A549 (cell line): ENCODE measurements around the gene SRMS. TPM values are rescaled to one million over a fixed set of nuclear protein-coding genes. Genes with fewer than 3 reads are reported as not detected.

Experiments used
- ATAC-seq, 2 experiments: fragments of 200-7000 bp in 1 of 2; fragments of >200 bp in 1 of 2; cut with Nextera tagmentation in 1 of 2; cut with Tn5 transposase in 1 of 2; 3 replicates each; pipeline versions ENCODE4 v1.8.0 to v1.9.1; 2018 to 2020; ENCODE audit warnings: mild to moderate bottlenecking in 1 of 2, moderate library complexity in 1 of 2
- CTCF ChIA-PET: fragments of 300-600 bp; sonication (Branson Sonifier 250); formaldehyde crosslinking; extraction: SDS; loops from one replicate; lab custom pipeline; 2021; ENCODE audit warnings: antibody characterized with exemption, inconsistent platforms; lab: Yijun Ruan, JAX
- POLR2A ChIA-PET: fragments of 350-600 bp; formaldehyde crosslinking; extraction: SDS; loops from one replicate; lab custom pipeline; 2021; ENCODE audit warnings: antibody characterized with exemption, inconsistent platforms; lab: Yijun Ruan, JAX
- DNase-seq, 2 experiments: peaks; one replicate each; pipeline versions ENCODE4 v3.0.0 to v3.0.0-alpha.2; 2011 to 2016; ENCODE audit warnings: low read depth in 1 of 2, low spot score in 1 of 2
- FAIRE-seq: peaks from 2 replicates; lab custom pipeline; 2011; peaks lifted over from hg19 to GRCh38; lab: Jason Lieb, UNC
- H3K27ac ChIP-seq, 2 experiments: fragments of >200 bp; sonication (Bioruptor Twin); formaldehyde crosslinking; 3 replicates each; pipeline ENCODE4 v1.5.1; 2016 to 2017
- H3K4me1 ChIP-seq: fragments of >200 bp; sonication (Bioruptor Twin); formaldehyde crosslinking; 3 replicates; pipeline ENCODE4 v1.6.1; 2016
- H3K4me2 ChIP-seq: fragments of >200 bp; sonication (Bioruptor Twin); formaldehyde crosslinking; 3 replicates; pipeline ENCODE4 v1.6.1; 2016
- H3K4me3 ChIP-seq: fragments of >200 bp; sonication (Bioruptor Twin); formaldehyde crosslinking; 3 replicates; pipeline ENCODE4 v1.5.1; 2016
- H3K9me3 ChIP-seq: fragments of >200 bp; sonication (Bioruptor Twin); formaldehyde crosslinking; 3 replicates; pipeline ENCODE4 v1.6.1; 2016
- BHLHE40 ChIP-seq: IDR thresholded peaks from 2 replicates; pipeline ENCODE4 v1.6.1; 2012; ENCODE audit warnings: low read depth, low read length, inconsistent platforms
- CBX8 ChIP-seq: fragments of 200-600 bp; sonication (generic); IDR thresholded peaks from 2 replicates; pipeline ENCODE4 v1.6.1; 2016
- CEBPB ChIP-seq, 2 experiments: fragments of >200 bp in 1 of 2; sonication (Bioruptor Twin) in 1 of 2; formaldehyde crosslinking in 1 of 2; IDR thresholded peaks; 2 replicates each; pipeline ENCODE4 v1.6.1; 2012 to 2016
- CHD4 ChIP-seq: fragments of 200-600 bp; sonication (generic); IDR thresholded peaks from 2 replicates; pipeline ENCODE4 v1.6.1; 2016; ENCODE audit warnings: antibody characterized with exemption, mild to moderate bottlenecking, borderline replicate concordance
- ESRRA ChIP-seq: fragments of 150-350 bp; IDR thresholded peaks from 2 replicates; pipeline ENCODE4 v1.6.1; 2014; ENCODE audit warnings: mild to moderate bottlenecking, low read length, borderline replicate concordance
- FOSL2 ChIP-seq, 2 experiments: fragments of 450-650 bp in 1 of 2; fragments of >200 bp in 1 of 2; sonication (Bioruptor Twin) in 1 of 2; formaldehyde crosslinking; IDR thresholded peaks; 2 replicates each; pipeline versions ENCODE4 v1.5.0 to v1.6.1; 2016 to 2020; ENCODE audit warnings: mild to moderate bottlenecking in 1 of 2, moderate library complexity in 1 of 2
- KDM5A ChIP-seq: fragments of 200-600 bp; sonication (generic); IDR thresholded peaks from 2 replicates; pipeline ENCODE4 v1.6.1; 2016; ENCODE audit warnings: antibody characterized with exemption, mild to moderate bottlenecking
- MAFK ChIP-seq: fragments of 450-650 bp; IDR thresholded peaks from 2 replicates; pipeline ENCODE4 v1.6.1; 2014; ENCODE audit not compliant: partially characterized antibody
- NR3C1 ChIP-seq: fragments of >200 bp; sonication (Bioruptor Twin); formaldehyde crosslinking; IDR thresholded peaks from 3 replicates; pipeline ENCODE4 v1.6.1; 2017
- RARB ChIP-seq: fragments of 250-450 bp; sonication (Bioruptor Pico); IDR thresholded peaks from 2 replicates; pipeline ENCODE4 v1.8.0; 2021; ENCODE audit warnings: mild to moderate bottlenecking, moderate library complexity
- RFX5 ChIP-seq: fragments of 450-650 bp; IDR thresholded peaks from 2 replicates; pipeline ENCODE4 v1.7.1; 2014; ENCODE audit warnings: antibody characterized with exemption, mild to moderate bottlenecking, moderate library complexity
- RNF2 ChIP-seq: fragments of 200-600 bp; sonication (generic); IDR thresholded peaks from 2 replicates; pipeline ENCODE4 v1.6.1; 2016; ENCODE audit warnings: low read depth, mild to moderate bottlenecking, antibody characterized with exemption, moderate library complexity, borderline replicate concordance
- SMC3 ChIP-seq: fragments of >200 bp; sonication (Bioruptor Twin); formaldehyde crosslinking; IDR thresholded peaks from 3 replicates; pipeline ENCODE4 v1.6.1; 2018; ENCODE audit warnings: inconsistent platforms
- TFCP2L1 ChIP-seq: fragments of 250-450 bp; sonication (Bioruptor Pico); IDR thresholded peaks from 2 replicates; pipeline ENCODE4 v1.5.0; 2021; ENCODE audit warnings: mild to moderate bottlenecking
- ZFP36 ChIP-seq: fragments of 450-650 bp; IDR thresholded peaks from 2 replicates; pipeline ENCODE4 v1.6.1; 2014; ENCODE audit warnings: borderline replicate concordance; ENCODE audit not compliant: partially characterized antibody
- ZSCAN20 ChIP-seq: fragments of 250-450 bp; sonication (Bioruptor Pico); IDR thresholded peaks from 2 replicates; pipeline ENCODE4 v1.8.0; 2022; ENCODE audit warnings: mild to moderate bottlenecking, moderate library complexity
- WGBS: methylation state at CpG from one replicate; pipeline ENCODE4 v1.1.6; 2017; ENCODE audit errors: missing lambda C conversion rate; 5-methylcytosine and 5-hydroxymethylcytosine counted together
- polyA plus RNA-seq, 4 experiments: library from polyadenylated mRNA; depleted of rRNA in 3 of 4; stranded (reverse); fragments of >200 nt; fragmentation: RNase III in 1 of 4; extraction: RNeasy Plus Mini Kit Qiagen cat#74134 plus additional on column Dnase treatment in 1 of 4; gene quantifications; 2 replicates in 3 of 4; 3 replicates in 1 of 4; pipeline ENCODE4 v1.2.3, GENCODE V29; 2011 to 2017
- TF ChIP-seq, protein P1 (sequence below): IDR thresholded peaks from 2 replicates; pipeline ENCODE4 v1.6.1; 2012; ENCODE audit warnings: low read depth, borderline replicate concordance
- TF ChIP-seq, protein P2 (sequence below): fragments of 150-350 bp; IDR thresholded peaks from 2 replicates; pipeline ENCODE4 v1.6.1; 2014; ENCODE audit warnings: low read depth, mild to moderate bottlenecking, low read length
- TF ChIP-seq, protein P3 (sequence below): fragments of 250-450 bp; sonication (Bioruptor Pico); IDR thresholded peaks from 2 replicates; pipeline ENCODE4 v1.5.0; 2021; ENCODE audit warnings: mild to moderate bottlenecking, moderate library complexity, borderline replicate concordance
- TF ChIP-seq, protein P4 (sequence below): fragments of 250-450 bp; sonication (Bioruptor Pico); IDR thresholded peaks from 2 replicates; pipeline ENCODE4 v1.5.0; 2020; ENCODE audit warnings: low read depth, mild to moderate bottlenecking, moderate library complexity
- TF ChIP-seq, protein P5 (sequence below): fragments of >200 bp; sonication (Bioruptor Twin); formaldehyde crosslinking; IDR thresholded peaks from 3 replicates; pipeline ENCODE4 v1.6.1; 2016
- TF ChIP-seq, protein P6 (sequence below): fragments of >200 bp; sonication (Bioruptor Twin); formaldehyde crosslinking; IDR thresholded peaks from 2 replicates; pipeline ENCODE4 v1.6.1; 2016

Gene SRMS
- polyA plus RNA-seq, 2 of the 4 experiments (the other 2 are of a cell fraction): not detected

DNA sequence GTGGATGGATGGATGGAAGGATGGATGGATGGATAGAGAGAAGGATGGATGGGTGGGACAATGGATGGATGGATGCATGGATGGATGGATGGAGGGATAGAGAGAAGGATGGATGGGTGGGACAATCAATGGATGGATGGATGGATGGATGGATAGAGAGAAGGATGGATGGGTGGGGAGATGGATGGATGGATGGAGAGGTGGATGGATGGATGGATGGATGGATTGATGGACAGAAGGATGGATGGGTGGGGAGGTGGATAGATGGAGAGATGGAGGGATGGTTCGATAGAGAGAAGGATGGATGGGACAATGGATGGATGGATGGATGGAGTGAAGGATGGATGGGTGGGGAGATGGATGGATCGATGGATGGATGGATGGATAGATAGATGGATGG, 55.0 kb downstream of the SRMS start:
- TF ChIP-seq, protein P1, sequence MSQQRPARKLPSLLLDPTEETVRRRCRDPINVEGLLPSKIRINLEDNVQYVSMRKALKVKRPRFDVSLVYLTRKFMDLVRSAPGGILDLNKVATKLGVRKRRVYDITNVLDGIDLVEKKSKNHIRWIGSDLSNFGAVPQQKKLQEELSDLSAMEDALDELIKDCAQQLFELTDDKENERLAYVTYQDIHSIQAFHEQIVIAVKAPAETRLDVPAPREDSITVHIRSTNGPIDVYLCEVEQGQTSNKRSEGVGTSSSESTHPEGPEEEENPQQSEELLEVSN: no peak
- TF ChIP-seq NR3C1: no peak
- TF ChIP-seq, protein P2, sequence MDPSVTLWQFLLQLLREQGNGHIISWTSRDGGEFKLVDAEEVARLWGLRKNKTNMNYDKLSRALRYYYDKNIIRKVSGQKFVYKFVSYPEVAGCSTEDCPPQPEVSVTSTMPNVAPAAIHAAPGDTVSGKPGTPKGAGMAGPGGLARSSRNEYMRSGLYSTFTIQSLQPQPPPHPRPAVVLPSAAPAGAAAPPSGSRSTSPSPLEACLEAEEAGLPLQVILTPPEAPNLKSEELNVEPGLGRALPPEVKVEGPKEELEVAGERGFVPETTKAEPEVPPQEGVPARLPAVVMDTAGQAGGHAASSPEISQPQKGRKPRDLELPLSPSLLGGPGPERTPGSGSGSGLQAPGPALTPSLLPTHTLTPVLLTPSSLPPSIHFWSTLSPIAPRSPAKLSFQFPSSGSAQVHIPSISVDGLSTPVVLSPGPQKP: no peak
- TF ChIP-seq, protein P3, sequence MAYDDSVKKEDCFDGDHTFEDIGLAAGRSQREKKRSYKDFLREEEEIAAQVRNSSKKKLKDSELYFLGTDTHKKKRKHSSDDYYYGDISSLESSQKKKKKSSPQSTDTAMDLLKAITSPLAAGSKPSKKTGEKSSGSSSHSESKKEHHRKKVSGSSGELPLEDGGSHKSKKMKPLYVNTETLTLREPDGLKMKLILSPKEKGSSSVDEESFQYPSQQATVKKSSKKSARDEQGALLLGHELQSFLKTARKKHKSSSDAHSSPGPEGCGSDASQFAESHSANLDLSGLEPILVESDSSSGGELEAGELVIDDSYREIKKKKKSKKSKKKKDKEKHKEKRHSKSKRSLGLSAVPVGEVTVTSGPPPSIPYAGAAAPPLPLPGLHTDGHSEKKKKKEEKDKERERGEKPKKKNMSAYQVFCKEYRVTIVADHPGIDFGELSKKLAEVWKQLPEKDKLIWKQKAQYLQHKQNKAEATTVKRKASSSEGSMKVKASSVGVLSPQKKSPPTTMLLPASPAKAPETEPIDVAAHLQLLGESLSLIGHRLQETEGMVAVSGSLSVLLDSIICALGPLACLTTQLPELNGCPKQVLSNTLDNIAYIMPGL (CRISPR knock-in tag): no peak
- TF ChIP-seq FOSL2 (IDR thresholded peaks at IDR 0.05): no peak
- TF ChIP-seq FOSL2 (CRISPR knock-in tag; IDR thresholded peaks at IDR 0.05): no peak
- no peak for TF ChIP-seq RARB
- TF ChIP-seq ZFP36: no peak
- no peak for TF ChIP-seq ZSCAN20 (CRISPR knock-in tag)
- no peak for TF ChIP-seq MAFK
- no peak for TF ChIP-seq KDM5A
- no peak for TF ChIP-seq RNF2
- TF ChIP-seq RFX5: no peak
- no peak for TF ChIP-seq CBX8
- TF ChIP-seq TFCP2L1 (CRISPR knock-in tag): no peak
- TF ChIP-seq, protein P4, sequence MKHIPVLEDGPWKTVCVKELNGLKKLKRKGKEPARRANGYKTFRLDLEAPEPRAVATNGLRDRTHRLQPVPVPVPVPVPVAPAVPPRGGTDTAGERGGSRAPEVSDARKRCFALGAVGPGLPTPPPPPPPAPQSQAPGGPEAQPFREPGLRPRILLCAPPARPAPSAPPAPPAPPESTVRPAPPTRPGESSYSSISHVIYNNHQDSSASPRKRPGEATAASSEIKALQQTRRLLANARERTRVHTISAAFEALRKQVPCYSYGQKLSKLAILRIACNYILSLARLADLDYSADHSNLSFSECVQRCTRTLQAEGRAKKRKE (CRISPR knock-in tag): no peak
- no peak for TF ChIP-seq CHD4
- no peak for TF ChIP-seq CEBPB (IDR thresholded peaks at IDR 0.05)
- TF ChIP-seq, all 56 proteins: peak for 0
- Histone ChIP-seq H3K4me2 (no peak overlapping the region), H3K4me3 (no peak overlapping the region), H3K27ac (no peak overlapping the region), H3K9me3 (no peaks in the 10 kb centered on the region), H3K4me1 (peaks cover 14% of the 10 kb centered on the region)
- no peak for ATAC-seq
- 67% methylated on average over 2 of the region's 2 CpGs for WGBS
- ChIA-PET POLR2A (no interaction called here), CTCF (no interaction called here)
- no peak for FAIRE-seq
- DNase-seq: no peak

DNA sequence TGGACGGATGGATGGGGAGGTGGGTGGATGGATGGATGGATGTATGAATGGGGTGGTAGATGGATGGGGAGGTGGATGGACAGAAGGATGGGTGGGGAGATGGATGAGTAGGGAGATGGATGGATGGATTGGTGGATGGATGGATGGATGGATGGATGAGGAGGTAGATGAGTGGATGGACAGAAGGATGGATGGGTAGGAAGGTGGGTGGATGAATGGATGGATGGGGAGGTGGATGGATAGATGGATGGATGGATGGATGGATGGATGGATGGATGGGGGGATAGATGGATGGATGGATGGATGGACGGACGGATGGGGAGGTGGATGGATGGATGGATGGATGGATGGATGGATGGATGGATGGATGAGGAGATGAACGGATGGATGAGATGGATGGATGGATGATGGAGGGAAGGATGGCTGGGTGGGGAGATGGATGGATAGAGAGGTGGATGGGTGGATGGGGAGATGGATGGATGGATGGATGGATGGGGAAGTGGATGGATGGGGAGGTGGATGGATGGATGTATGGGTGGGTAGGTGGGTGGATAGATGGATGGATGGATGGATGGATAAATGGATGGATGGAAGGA, 55.8 kb downstream of the SRMS start:
- ChIA-PET POLR2A (no interaction called here), CTCF (no interaction called here)
- 63% methylated on average over 4 of the region's 4 CpGs for WGBS
- TF ChIP-seq, protein P5, sequence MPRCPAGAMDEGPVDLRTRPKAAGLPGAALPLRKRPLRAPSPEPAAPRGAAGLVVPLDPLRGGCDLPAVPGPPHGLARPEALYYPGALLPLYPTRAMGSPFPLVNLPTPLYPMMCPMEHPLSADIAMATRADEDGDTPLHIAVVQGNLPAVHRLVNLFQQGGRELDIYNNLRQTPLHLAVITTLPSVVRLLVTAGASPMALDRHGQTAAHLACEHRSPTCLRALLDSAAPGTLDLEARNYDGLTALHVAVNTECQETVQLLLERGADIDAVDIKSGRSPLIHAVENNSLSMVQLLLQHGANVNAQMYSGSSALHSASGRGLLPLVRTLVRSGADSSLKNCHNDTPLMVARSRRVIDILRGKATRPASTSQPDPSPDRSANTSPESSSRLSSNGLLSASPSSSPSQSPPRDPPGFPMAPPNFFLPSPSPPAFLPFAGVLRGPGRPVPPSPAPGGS: no peak
- no peak for TF ChIP-seq BHLHE40
- TF ChIP-seq, protein P6, sequence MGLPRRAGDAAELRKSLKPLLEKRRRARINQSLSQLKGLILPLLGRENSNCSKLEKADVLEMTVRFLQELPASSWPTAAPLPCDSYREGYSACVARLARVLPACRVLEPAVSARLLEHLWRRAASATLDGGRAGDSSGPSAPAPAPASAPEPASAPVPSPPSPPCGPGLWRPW: no peak
- no peak for TF ChIP-seq SMC3
- TF ChIP-seq ESRRA: no peak
- no peak overlapping the region for H3K27ac ChIP-seq
- peaks cover 6% of the 10 kb centered on the region; the same call in 2 of the 3 replicates for H3K4me1 ChIP-seq
- FAIRE-seq: no peak
- DNase-seq: no peak
- H3K9me3 ChIP-seq: no peaks in the 10 kb centered on the region
- no peak for ATAC-seq
- H3K4me2 ChIP-seq: no peak overlapping the region
- no peak overlapping the region for H3K4me3 ChIP-seq
